Measurements from ENCODE around the gene CDC42EP4.
A peak's percentile ranks its signal among the peaks of the same experiment; 100 is the strongest.

CDC42EP4 gene

DNA sequence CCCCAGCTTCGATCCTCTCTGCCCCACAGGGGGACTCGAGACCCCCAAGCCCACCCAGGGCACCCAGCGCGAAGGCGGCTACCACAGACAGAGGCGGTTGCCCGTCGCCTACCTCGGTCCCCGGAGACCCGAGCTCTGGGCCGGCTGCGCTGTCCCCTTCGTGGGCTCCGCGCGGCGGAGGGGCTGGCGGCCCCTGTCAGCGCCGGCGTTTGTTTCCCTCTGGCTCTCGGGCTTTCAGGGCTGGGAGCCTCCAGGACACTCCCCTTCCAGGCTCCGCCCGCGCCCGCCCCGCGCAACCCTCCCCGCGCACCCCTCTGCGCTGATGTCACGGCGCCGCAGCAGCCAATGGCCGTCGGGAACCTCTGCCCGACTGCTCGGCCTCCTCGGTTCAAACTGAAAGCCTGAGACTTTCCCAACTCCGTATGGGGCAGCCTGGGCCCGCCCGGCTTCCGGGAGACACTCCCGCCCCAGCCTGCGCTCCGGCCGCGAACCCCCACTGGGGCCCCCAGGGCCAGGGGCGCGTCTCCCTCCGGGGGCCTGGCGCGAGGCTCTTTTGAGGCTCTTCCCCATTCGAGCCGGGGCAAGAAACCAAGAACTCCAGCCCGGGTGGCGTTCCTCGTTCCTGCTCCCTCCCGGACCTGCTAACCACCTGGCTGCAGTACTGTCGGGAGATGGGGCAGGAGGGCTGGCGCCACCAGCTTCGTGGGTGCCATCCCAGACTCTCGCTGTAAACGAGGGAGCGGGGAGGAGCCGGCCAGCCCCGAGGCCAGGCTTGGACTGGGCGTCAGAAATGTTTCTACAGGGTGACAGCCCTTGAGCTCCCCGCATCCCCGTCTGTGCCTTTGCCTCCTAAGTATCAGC is at the start of gene CDC42EP4:
TSS of gene CDC42EP4 (minus strand) at position 221 of the 861 bp plus-strand sequence. CDS start 25,501 bp downstream, outside the sequence.
- peak; percentile 86 for DNase-seq

DNA sequence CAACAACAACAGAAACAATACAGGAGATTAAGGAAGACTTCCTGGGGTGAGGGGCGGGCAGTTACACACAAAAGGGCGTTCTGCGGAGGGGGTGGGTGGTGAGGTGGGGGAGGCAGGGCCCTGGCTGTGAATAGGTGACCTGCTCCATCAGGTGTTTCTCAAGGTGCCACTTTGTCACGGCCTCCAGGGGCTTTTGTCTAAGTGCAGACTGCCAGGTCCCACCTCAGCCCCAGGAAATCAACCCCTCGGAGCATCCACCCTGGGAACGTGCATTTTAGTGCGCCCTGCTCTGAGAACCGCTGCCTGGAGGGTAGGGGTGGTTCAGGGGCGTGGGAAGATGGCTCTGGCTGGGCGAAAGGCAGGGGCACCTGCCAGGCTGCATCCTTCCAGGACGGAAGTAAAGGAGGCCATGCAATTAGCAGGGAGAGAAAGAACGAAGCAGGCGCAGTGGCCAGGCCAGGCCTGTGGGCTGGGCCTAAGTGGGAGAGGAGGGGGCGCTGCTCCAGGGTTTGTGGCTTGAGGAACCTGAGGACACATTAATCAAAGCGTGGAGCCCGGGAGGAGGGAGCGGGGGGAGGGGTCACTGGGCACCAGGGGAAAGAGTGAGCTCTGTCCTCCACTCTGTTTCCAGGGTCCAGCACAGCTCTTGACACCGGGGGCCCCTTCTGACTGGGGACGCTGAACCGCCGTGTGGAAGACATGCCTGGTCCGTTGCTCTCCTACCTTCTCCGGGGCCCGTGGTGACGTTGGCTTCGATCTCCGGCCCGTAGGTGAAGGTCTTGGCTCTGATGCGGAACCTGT is 49.4 kb upstream of the CDC42EP4 start:
- no peak for DNase-seq

- DNase-seq = no peak
Observed at GRCh38 chr17:73359987-73360410, 48.2 kb upstream of the CDC42EP4 start.

GRCh38 chr17:73359352-73359751 is 47.6 kb upstream of the CDC42EP4 start:
- no peak for DNase-seq

- no peak for DNase-seq
Observed at GRCh38 chr17:73358668-73359067, 46.9 kb upstream of the CDC42EP4 start.

GRCh38 chr17:73357981-73358380 is 46.2 kb upstream of the CDC42EP4 start:
- DNase-seq = no peak

GRCh38 chr17:73357318-73357717 is 45.5 kb upstream of the CDC42EP4 start:
- no peak for DNase-seq

GRCh38 chr17:73356561-73357170 is 44.9 kb upstream of the CDC42EP4 start:
- DNase-seq = no peak

GRCh38 chr17:73354423-73355284 is 42.9 kb upstream of the CDC42EP4 start:
- no peak for DNase-seq

- DNase-seq = no peak
Observed at GRCh38 chr17:73352261-73352660, 40.5 kb upstream of the CDC42EP4 start.

GRCh38 chr17:73351764-73352163 is 40.0 kb upstream of the CDC42EP4 start:
- DNase-seq = no peak

DNA sequence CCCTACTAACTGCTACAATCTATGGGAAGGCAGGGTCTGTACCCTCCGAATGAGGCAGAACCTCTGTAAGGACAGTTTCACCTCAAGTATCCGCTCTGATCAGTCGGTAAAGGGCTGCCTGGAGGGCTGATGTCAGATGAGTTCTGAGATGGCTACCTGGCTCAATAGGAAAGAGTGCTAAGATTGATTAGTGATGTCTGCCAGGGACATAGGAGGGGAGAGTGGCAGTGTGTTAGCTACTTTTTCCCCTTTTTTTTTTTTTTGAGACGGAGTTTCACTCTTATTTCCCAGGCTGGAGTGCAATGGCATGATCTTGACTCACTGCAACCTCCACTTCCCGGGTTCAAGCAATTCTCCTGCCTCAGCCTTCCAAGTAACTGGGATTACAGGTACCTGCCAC is 39.1 kb upstream of the CDC42EP4 start:
- DNase-seq = no peak

- no peak for DNase-seq
Observed at GRCh38 chr17:73349647-73350046, 37.8 kb upstream of the CDC42EP4 start.

- DNase-seq = no peak
Observed at GRCh38 chr17:73349138-73349537, 37.3 kb upstream of the CDC42EP4 start.

GRCh38 chr17:73348829-73349095 is 37.0 kb upstream of the CDC42EP4 start:
- no peak for DNase-seq

DNA sequence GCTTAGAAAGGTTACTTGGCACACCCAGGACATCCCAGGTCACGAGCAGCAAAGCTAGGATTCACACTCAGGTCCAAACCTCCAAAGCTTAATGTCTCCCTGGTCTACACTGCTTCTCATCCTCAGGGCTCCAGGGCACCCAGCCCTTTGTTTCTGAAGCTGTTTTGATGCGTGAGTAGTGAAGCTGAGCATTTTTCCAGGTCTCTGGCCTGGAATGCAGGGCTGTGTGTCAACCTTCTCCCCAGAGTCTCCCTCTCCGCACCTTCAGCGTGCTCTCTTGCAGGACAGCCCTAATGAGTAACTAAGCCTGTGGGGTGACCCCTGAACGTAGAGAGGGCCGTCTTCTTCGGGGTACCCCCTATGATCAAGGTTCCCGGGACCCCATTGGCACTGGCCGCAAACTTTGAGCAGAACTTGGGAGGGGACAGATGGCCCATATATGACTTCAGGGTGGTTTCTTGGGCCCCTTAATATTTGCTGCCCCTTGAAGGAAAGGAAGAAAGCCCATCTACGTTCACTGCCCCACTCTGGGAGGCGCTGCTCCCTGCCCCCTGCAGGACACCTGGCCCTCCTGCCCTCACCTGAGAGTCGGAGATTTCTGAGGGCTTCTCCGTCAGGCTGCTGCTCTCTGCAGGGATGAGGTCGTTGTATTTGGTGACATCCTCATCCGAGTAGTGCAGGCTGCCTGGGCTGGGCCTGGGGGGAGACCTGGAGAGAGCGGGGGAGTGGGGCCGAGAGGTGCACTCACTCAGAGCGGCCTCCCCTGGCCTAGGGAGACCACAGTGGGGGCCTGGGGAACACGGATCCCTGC is 36.4 kb upstream of the CDC42EP4 start:
- DNase-seq = no peak

- no peak for DNase-seq
Observed at GRCh38 chr17:73347351-73347750, 35.5 kb upstream of the CDC42EP4 start.

DNA sequence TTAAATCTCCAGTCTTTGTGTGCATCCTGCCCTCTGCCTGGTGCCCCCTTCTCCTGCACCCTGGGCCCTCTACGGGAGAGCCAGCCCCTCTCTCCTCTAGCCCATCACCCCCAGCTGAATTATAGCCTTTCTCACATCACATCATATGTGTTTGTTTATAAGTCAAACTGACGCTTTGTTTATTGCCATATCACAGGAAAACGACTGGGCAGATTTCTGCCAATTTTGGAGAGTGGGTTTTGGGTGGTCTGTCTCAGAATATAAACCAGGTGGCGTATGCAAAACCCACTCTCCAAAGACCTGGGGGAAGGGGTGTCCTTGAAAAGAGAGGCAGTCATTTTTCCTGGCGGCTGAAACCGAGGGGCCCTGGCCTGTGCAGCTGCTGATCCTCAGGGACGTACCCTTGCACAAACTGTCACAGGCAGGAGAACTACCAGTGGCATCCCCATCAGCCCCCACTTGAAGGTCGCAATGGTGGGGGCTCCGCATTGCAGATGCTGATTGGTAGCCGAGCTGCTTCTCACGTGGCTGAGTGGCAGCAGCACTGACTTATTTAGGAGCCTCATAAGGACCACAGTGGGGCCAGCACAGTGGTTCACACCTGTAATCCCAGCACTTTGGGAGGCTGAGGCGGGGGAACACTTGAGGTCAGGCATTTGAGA is 34.8 kb upstream of the CDC42EP4 start:
- no peak for DNase-seq

GRCh38 chr17:73343739-73344454 is 32.1 kb upstream of the CDC42EP4 start:
- no peak for DNase-seq

- DNase-seq = no peak
Observed at GRCh38 chr17:73343168-73343634, 31.4 kb upstream of the CDC42EP4 start.

Data from CD4-positive, alpha-beta T cell treated with Interleukin-15 for 1 hour (primary cell).